Measurements from ENCODE around the gene RNF150.

DNA sequence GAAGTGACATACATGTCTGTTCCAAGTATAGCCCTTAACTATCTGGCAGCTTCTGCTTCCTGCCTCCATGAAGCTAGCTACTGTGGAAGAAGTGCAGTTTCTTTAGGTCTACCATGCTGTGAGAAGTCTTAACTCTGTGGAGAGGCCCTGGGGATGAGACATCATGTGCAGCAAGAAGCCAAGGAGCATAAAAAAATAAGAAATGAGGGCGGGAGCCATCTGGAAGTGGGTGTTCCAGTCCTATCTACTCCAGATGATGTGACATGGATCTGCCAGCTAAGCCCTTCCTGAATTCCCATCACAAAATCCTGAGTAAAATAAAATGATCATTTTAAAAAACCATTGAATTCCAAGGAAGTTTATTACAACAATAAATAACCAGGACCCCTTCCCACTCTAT lies 289.2 kb downstream of the RNF150 start:
- TF ChIP-seq CTCF (IDR thresholded peaks at IDR 0.05) = no peak
- TF ChIP-seq POLR2A (IDR thresholded peaks at IDR 0.05) = no peak

Data from sigmoid colon (tissue), 3 donors.